Measurements from ENCODE around the gene PIP4K2A.
"Not testable (repeated sequence)": the region's sequence is repeated elsewhere in the genome, so short reads cannot be mapped to it uniquely, and the experiment has no call there.

Gene PIP4K2A

DNA sequence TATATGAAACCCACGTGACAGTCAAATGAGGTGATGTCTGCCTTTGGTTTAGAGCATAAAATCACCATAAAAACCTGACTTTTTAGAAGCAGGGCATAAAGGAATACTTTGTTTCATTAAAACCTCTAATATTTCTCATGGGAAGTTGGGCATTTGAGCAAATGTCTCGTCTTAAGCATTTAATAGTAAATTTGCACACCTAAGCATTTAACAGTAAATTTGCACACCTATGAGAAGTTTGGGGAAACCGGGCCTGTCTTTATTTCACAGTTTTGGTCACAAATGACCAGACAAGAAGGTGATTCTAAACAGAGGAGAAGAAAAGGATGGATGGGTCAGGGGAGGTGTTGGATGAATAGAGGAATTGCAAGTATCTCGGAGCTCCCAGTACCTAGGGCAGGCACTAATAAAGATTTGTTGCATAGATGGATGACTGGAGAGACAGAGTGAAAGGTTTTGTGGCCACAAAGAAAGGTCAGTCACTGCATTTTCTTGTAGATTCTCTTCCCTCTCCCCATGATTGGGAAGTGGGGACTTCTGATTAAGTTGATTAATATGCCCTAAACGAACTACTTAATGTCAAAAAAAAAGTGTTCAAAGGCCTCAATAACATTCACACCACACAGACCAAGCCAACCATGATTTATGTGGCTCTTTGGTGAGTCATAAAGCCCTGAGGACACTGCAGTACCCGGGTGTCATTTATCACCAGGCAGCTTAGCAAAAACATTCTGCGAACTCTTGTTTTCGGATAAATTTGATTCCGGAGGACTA is 210.9 kb downstream of the PIP4K2A start:
- DNase-seq = no peak

DNA sequence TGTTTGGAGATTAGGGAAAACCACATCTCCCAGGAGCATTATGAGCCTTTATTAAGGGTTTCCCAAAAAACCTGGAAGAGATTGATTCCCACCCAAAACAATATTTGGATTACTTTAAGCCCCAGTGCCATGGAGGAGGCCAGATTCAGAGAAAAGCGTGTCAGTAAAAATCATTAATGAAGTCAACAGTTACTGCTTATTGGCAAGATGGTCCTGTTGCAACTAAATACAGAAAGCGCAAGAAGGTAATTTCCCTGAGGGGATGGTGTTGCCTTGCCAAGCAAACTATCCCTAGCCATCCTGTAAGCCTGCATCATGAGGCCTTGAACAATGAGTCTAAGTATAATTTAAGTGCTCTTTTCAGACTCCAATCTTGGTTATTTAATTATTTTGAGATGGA is 212.5 kb downstream of the PIP4K2A start:
- DNase-seq = no peak

- no peak for DNase-seq
Measured at GRCh38 chr10:22501413-22501812, 213.0 kb downstream of the PIP4K2A start.

GRCh38 chr10:22500656-22501340 is 213.6 kb downstream of the PIP4K2A start:
- DNase-seq = no peak

DNA sequence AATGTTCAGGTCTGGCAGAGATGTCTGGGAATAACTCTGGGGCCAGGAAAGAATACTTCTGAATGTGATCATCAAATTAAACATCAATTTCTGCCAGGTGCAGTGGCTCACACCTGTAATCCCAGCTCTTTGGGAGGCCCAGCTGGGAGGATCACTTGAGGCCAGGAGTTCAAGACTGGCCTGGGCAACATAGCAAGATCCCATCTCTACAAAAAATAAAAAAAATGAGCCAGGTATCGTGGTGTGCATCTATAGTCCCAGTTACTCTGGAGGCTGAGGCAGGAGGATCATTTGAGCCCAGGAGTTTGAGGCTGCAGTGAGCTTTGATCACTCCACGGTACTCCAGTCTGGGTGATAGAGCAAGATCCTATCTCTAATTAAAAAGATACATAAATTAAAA is 214.4 kb downstream of the PIP4K2A start:
- DNase-seq = not testable (repeated sequence)

GRCh38 chr10:22495396-22495795 is 219.0 kb downstream of the PIP4K2A start:
- DNase-seq = no peak

DNA sequence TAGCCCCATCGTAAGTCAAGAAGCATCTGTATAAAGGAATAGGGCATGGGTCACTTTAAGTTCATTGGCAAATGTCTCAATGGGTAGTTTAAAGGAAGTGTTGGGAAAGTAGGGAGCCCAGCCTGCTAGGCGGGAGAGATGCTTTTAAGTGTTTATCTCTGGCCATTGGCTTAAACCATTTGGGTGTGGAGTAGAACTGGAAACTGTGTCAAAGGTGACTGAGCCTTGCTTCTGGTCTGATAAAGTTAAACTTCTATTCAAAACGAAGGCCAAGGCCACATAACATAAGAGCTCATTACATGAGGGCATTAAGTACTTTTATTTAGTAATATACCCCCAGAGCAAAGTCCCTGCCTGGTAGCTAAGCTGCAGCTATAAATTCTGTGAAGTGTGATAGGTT is 220.4 kb downstream of the PIP4K2A start:
- no peak for DNase-seq

DNA sequence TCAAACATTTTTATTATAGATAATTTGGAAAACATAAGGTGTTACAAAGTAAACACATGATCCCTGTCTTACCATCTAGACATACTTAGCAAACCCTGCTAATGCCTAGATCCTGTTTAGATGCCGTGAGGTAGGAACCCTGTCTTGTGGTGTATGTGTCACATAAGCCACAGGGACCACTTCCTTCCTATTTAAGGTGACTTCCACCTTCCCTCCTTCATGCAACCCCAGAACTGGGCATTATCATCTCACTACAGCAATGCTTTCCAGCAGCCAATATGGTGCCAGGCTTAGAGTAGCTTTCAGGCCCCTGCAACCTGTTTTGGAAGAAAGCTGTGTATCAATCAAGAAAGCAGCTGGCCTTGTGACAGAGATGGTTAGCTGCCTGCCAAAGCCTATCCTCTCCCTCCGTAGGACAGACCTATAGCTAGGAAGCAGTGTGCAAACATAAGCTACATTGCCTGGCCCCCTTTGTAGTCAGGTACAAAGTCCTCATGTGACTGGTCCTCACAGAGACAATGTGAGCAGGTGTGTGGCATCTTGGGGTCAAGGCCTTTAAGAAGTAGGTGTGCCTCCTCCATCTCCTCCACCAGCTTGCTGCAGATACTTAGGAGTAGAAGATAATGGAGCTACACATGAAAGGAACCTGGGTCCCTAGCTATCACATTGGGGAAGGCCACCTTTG is 222.3 kb downstream of the PIP4K2A start:
- DNase-seq = peak; percentile 54

DNA sequence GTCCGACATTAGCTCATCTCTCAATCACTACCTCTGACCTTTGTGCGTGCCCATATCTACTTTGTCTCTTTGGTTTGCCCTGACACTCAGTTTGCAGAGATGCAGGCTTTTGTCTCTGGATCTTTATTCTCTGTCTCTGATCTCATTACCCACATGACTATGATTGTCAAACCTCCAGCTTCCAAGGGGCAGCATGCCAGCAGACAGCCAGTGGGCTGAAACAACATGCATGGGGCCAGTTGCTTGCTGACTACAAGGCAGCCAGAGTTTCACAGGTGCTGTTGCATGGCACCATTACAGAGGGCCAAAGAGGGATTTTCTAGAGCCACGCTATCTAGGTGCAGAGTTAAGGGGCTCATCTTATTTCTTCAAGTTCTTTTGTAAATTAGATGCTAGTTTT is 222.9 kb downstream of the PIP4K2A start:
- no peak for DNase-seq

- no peak for DNase-seq
Measured at GRCh38 chr10:22489975-22490374, 224.4 kb downstream of the PIP4K2A start.

- no peak for DNase-seq
Measured at GRCh38 chr10:22489467-22489866, 224.9 kb downstream of the PIP4K2A start.

DNA sequence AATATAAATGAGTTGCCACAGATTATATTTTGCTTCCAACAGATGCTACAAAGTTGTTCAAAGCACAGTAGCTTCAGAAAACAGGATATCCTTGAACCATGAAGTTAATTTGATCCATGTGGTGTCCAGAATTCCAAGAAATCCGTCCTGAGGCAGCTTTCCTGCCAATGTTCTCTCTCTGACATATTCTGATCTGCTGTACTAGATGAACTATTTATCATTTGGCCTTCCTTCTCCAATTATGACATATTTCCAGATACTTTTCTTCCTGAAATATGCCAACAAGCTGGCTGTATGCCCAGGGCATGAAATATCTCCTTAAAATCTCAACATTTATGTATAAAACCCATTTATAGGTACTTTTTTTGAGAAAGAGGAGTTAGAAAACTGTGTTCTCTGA is 227.9 kb downstream of the PIP4K2A start:
- no peak for DNase-seq
